ENCODE results near the gene CACNA1B. TPM values are rescaled to one million over a fixed set of nuclear protein-coding genes. Genes with fewer than 3 reads are reported as not detected.

The CACNA1B gene
- total RNA-seq, 1 experiment from 2014 or later = 1.7 TPM

- DNase-seq (ENCODE audit: low read depth, low spot score) = no peak
- no peaks in the 10 kb centered on the region for H3K36me3 ChIP-seq (ENCODE audit: control insufficient read depth in 1 of 2, insufficient read depth in 2 of 2, low read length in 2 of 2)
- no peaks in the 10 kb centered on the region for H3K79me2 ChIP-seq (ENCODE audit: insufficient read depth, low read length)
- H3K4me3 ChIP-seq (replicated peaks in 1 of 2; ENCODE audit: low read depth in 1 of 2, low read length in 2 of 2) = no peak overlapping the region
- ATAC-seq = no peak
- no peaks in the 10 kb centered on the region for H3K9me2 ChIP-seq (ENCODE audit: insufficient read depth)
- H2AFZ ChIP-seq (ENCODE audit: low read depth, low read length, poor library complexity, severe bottlenecking) = no peak overlapping the region
- no peaks in the 10 kb centered on the region for H4K20me1 ChIP-seq (ENCODE audit: insufficient read depth)
- H3K4me1 ChIP-seq (ENCODE audit: control insufficient read depth in 1 of 2, insufficient read depth in 2 of 2, low read length in 2 of 2) = no peaks in the 10 kb centered on the region
- RAD21 ChIA-PET (ENCODE audit: low non-redundant PET in 1 of 2, low total read pairs in 2 of 2, uncharacterized antibody in 2 of 2, unreplicated experiment in 2 of 2) = no interaction called here
- TF ChIP-seq ZBTB33 (IDR thresholded peaks at IDR 0.05; ENCODE audit: extremely low read depth, insufficient replicate concordance, low read length) (no peak), EZH2phosphoT487 (IDR thresholded peaks at IDR 0.05; ENCODE audit: borderline replicate concordance) (no peak), JUND (IDR thresholded peaks at IDR 0.05) (no peak), TCF7L2 (IDR thresholded peaks at IDR 0.05; ENCODE audit: borderline replicate concordance, extremely low read depth, insufficient read depth, insufficient read length) (no peak), YY1 (IDR thresholded peaks at IDR 0.05; ENCODE audit: extremely low read depth, insufficient replicate concordance, low read depth, low read length) (no peak), SIN3A (IDR thresholded peaks at IDR 0.05; ENCODE audit: low read depth) (no peak), ZFX (IDR thresholded peaks at IDR 0.05) (no peak), RAD21 (IDR thresholded peaks at IDR 0.05; ENCODE audit: low read depth) (no peak), MAX (IDR thresholded peaks at IDR 0.05) (no peak), SRF (IDR thresholded peaks at IDR 0.05; ENCODE audit: low read depth) (no peak), POLR2AphosphoS5 (IDR thresholded peaks at IDR 0.05; ENCODE audit: low read depth, low read length) (no peak), SP1 (IDR thresholded peaks at IDR 0.05; ENCODE audit: low read depth) (no peak), CEBPB (IDR thresholded peaks at IDR 0.05; ENCODE audit: low read depth) (no peak)
- BruUV-seq (replicated peaks) = no TSS peak
- POLR2A ChIA-PET = no interaction called here
- H3K9me3 ChIP-seq (ENCODE audit: control insufficient read depth in 1 of 2, insufficient read depth in 1 of 2, low read depth in 1 of 2, low read length in 2 of 2) = no peaks in the 10 kb centered on the region
- CTCF ChIA-PET = no interaction called here
- no peak overlapping the region for H3K4me2 ChIP-seq (ENCODE audit: low read length)
- H3K27ac ChIP-seq (ENCODE audit: low read depth, low read length) = no peak overlapping the region
- intact Hi-C loops (cut with micrococcal nuclease) = no loop called here
- H3K9ac ChIP-seq (ENCODE audit: low read length) = no peak overlapping the region
- H3K27me3 ChIP-seq (ENCODE audit: insufficient read depth, low read length) = no peaks in the 10 kb centered on the region
These were observed 168.2 kb downstream of the CACNA1B start for GRCh38 chr9:138045541-138046490.
